HG02759 (cell line): ENCODE measurements around the gene UACA.
"Not testable (repeated sequence)": the region's sequence is repeated elsewhere in the genome, so short reads cannot be mapped to it uniquely, and the experiment has no call there.

ENCODE experiments used
- ATAC-seq: cut with Tn5 transposase; IDR thresholded peaks from one replicate; pipeline ENCODE4 v1.9.1; 2021; ENCODE audit warnings: mild to moderate bottlenecking, moderate library complexity; ENCODE audit not compliant: unreplicated experiment

UACA gene

GRCh38 chr15:70669006-70669602 lies 94.3 kb downstream of the UACA start:
- peak; percentile 72 for ATAC-seq

GRCh38 chr15:70665599-70665998 lies 97.8 kb downstream of the UACA start:
- no peak for ATAC-seq

GRCh38 chr15:70664494-70664893 lies 98.9 kb downstream of the UACA start:
- no peak for ATAC-seq

- not testable (repeated sequence) for ATAC-seq
Measured at GRCh38 chr15:70663069-70663468, 100.3 kb downstream of the UACA start.

DNA sequence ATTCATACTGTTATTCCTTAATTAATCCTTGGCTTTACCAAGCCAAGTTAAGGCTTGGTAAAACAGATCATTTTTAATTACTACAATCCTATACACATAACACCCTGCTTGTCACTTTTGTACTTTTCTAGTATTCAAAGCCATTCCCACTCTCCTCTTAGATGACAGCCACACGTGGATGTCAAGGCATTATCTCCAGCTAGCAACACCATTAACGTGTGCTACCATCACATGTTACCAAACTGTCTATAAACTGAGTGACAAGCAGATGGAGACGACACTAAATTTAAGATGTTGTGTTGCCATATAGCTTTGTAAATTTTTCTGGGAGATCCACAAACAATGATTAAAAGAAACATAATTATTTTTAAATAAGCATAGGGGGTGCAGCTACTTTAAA lies 103.7 kb downstream of the UACA start:
- ATAC-seq = no peak

- ATAC-seq = no peak
Measured at GRCh38 chr15:70658641-70659040, 104.7 kb downstream of the UACA start.

- no peak for ATAC-seq
Measured at GRCh38 chr15:70653426-70653825, 109.9 kb downstream of the UACA start.

- no peak for ATAC-seq
Measured at GRCh38 chr15:70652341-70652740, 111.0 kb downstream of the UACA start.

DNA sequence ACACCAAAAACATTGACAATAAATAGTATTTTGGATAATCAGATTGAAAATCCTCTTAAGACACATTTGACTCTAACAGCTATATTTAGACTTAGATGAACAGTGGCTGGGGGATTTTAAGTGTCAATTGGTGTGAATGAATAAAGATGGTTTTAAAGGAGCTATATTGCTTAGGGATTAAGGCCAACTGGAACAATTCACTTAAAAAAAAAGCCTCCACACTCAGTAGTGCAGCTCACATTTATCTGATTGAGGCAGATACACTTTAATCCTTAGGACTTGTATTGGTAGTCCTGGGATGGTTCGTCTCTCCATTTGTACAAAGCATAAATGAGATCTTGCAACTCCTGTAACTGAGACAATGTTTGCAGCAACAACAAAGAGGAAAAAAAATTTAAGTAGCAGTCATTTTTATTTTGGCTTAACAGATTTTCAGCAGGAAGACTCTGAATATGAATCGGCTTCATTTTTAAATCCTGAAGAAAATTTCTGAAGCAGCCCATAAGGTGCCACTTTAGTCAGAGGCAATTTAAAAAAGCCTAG lies 112.0 kb downstream of the UACA start:
- no peak for ATAC-seq

DNA sequence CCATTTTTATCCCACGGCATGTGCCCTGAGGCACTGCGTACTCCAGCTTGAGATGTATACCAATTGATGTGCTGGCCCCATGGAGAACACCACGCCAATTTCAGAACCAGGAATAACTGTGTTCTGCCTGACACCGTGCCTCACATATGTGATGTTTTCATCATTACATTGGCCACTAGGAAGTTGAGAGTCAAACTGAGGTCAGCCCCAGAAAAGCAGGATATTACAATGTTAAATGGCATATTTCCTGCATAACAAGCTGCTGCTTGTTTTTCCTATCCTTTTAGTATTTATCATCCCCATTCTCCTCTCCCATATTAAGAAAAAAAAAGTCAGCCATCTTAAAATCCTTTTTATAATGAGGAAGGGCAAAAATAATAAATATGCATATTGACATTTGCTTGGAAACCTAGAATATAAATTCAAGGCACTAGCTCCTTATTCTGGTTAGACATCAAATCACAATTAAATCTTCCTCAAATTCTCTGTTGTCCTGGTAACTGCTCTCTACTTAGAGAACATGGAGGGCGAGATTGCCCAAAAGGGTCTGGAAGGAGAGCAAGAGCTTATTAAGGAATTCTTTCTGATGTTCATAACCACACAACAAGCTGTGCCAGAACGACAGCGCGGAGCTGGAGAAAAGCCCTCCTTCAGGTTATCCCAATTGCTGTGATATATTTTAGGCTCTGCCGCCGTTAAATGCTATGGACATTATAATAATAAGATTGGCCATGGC lies 112.6 kb downstream of the UACA start:
- ATAC-seq = no peak

- ATAC-seq = no peak
Measured at GRCh38 chr15:70647396-70647795, 116.0 kb downstream of the UACA start.

GRCh38 chr15:70646169-70646568 lies 117.2 kb downstream of the UACA start:
- no peak for ATAC-seq

- ATAC-seq = no peak
Measured at GRCh38 chr15:70643783-70644125, 119.6 kb downstream of the UACA start.

GRCh38 chr15:70643106-70643782 lies 120.1 kb downstream of the UACA start:
- ATAC-seq = no peak

DNA sequence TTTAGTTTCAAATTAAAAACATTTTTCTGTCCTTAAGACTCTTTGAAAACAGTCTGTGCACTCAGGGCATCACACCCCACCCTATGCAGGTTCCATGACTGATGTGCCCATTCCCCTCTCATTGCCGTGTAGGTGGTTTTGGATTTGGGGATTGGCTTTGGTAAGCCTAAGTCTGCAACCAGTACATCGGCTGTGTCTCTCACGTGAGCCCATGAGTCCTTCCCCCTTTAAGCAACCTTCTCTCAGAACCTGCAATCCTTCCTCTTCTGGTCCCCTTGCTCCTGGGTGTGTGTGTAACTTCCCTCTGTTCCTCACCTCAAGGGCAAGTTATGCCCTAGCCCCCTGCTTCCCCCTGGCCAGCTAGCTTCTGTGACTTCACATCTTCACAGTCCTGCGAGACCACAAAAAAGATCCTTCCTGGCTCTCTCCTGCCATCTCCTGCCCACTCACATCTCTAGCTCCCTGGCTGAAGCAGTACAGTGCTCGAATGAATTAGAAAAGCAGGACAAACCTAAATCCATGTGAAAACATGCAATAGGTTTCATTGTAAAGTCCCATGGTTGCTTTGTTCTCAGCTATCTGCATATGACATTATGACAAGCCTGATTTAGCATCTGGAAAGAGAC lies 126.7 kb downstream of the UACA start:
- no peak for ATAC-seq

GRCh38 chr15:70635895-70636294 lies 127.5 kb downstream of the UACA start:
- no peak for ATAC-seq

DNA sequence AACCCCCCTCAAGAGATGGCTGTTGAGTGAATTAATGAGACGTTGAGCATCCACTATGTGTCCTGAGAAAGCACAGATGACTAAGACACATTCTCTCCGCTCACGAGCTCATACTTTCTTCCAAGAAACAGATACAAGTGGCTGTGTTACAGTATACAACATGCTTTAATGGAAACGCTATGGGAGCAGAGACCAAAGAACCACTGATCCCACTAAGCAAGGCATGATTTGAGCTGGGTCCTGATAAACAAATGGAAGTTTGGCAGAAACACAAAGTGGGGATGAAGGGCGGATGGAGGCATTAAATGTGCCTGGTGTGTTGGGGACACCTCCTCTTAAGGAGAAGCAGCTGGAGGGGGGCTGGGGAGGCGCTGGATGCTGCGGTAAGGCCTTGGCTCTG lies 129.4 kb downstream of the UACA start:
- no peak for ATAC-seq

DNA sequence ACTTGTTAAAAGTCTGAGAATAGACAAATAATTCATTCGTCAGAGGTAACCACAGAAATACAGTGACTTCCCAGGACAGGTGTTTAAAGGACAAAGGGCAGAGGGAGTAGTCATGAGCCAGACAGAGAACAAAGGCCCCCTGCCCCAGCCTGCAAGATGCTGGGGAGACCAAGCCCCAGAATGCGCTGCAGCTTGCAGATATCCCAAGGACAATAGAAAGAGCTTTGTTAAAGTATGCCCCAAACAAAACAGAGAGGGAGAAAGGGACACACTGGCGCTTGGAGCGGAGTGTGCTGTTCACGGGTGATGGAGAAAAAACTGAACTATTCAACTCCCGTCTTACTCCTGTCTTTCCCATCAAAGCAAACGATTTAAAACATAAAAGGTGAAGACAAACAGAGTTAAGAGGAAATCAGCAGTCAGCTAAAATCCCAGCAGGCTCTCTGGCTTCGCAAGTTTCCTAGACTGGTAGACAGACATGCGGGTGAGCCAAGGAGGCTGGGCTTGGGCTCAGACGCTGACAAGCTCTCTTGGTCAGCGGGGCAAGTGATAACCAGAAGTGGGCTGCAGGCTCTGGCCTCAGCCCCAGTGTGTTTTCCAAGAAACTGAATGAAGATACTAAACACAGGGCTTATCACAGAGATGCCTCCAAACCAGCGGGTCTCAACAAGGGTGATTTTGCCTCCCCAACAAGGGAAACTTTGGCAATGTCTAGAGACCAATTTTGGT lies 130.1 kb downstream of the UACA start:
- no peak for ATAC-seq

- ATAC-seq = no peak
Measured at GRCh38 chr15:70632491-70633102, 130.8 kb downstream of the UACA start.

DNA sequence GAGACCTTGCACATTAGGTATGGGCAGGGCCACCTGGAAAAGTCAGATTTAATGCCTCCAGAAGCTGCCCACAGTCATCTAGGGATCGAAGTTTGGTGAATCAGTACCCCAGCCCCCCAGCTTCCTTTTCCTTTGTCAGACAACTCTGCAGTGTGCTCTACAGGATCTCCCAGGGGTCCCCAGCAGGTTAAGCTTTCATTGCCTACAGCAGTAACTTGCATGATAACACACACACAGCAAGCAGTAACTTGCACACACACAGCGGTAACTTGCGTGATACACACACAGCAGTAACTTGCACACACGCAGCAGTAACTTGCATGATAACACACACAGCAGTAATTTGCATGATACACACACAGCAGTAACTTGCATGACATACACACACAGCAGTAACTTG lies 131.3 kb downstream of the UACA start:
- ATAC-seq = no peak
